SK-N-SH treated with all-trans-retinoic acid at 6 μM for 48 hours (cell line): ENCODE data around the gene TSEN54.

ENCODE experiments used
- ATAC-seq: fragments of 200-7000 bp; cut with Tn5 transposase; 3 replicates; pipeline ENCODE4 v1.9.1; 2020; ENCODE audit warnings: mild to moderate bottlenecking, moderate library complexity
- ARNTL ChIP-seq: fragments of 450-650 bp; formaldehyde crosslinking; IDR thresholded peaks from 2 replicates; pipeline ENCODE4 v1.5.0; 2020; ENCODE audit warnings: low read depth, mild to moderate bottlenecking, moderate library complexity, borderline replicate concordance
- BACH2 ChIP-seq: fragments of 250-450 bp; sonication (Bioruptor Pico); IDR thresholded peaks from 2 replicates; pipeline ENCODE4 v1.9.0; 2021; ENCODE audit warnings: mild to moderate bottlenecking, borderline replicate concordance
- CREB5 ChIP-seq: fragments of 250-450 bp; sonication (Bioruptor Pico); IDR thresholded peaks from 2 replicates; pipeline ENCODE4 v1.5.1; 2020; ENCODE audit warnings: low read depth, mild to moderate bottlenecking, moderate library complexity
- CSDC2 ChIP-seq: fragments of 250-450 bp; sonication (Bioruptor Pico); IDR thresholded peaks from 2 replicates; pipeline ENCODE4 v1.5.0; 2020; ENCODE audit warnings: mild to moderate bottlenecking, moderate library complexity
- ESRRG ChIP-seq: fragments of 250-450 bp; sonication (Bioruptor Pico); IDR thresholded peaks from 2 replicates; pipeline ENCODE4 v1.6.1; 2021; ENCODE audit warnings: mild to moderate bottlenecking
- GLIS3 ChIP-seq: fragments of 250-450 bp; sonication (Bioruptor Pico); IDR thresholded peaks from 2 replicates; pipeline ENCODE4 v1.5.0; 2020; ENCODE audit warnings: mild to moderate bottlenecking, moderate library complexity
- ISL1 ChIP-seq: fragments of 250-450 bp; sonication (Bioruptor Pico); IDR thresholded peaks from 2 replicates; pipeline ENCODE4 v2.1.2; 2022; ENCODE audit warnings: mild to moderate bottlenecking, moderate library complexity
- OSR1 ChIP-seq: fragments of 250-450 bp; sonication (Bioruptor Pico); IDR thresholded peaks from 2 replicates; pipeline ENCODE4 v1.8.0; 2022; ENCODE audit warnings: moderate library complexity, mild to moderate bottlenecking, inconsistent platforms
- PATZ1 ChIP-seq: fragments of 250-450 bp; sonication (Bioruptor Pico); IDR thresholded peaks from 2 replicates; pipeline ENCODE4 v1.8.0; 2020; ENCODE audit warnings: mild to moderate bottlenecking, moderate library complexity, borderline replicate concordance
- PPARA ChIP-seq: fragments of 250-450 bp; sonication (Bioruptor Pico); IDR thresholded peaks from 2 replicates; pipeline ENCODE4 v1.5.0; 2020; ENCODE audit warnings: mild to moderate bottlenecking, borderline replicate concordance
- RARB ChIP-seq: fragments of 250-450 bp; sonication (Bioruptor Pico); IDR thresholded peaks from 2 replicates; pipeline ENCODE4 v1.8.0; 2021; ENCODE audit warnings: mild to moderate bottlenecking, moderate library complexity
- SNAI2 ChIP-seq: fragments of 250-450 bp; sonication (Bioruptor Pico); IDR thresholded peaks from 2 replicates; pipeline ENCODE4 v1.5.0; 2020; ENCODE audit warnings: mild to moderate bottlenecking, moderate library complexity
- TCF4 ChIP-seq: fragments of 250-450 bp; sonication (Bioruptor Pico); IDR thresholded peaks from 2 replicates; pipeline ENCODE4 v1.8.0; 2021; ENCODE audit warnings: mild to moderate bottlenecking, moderate library complexity, borderline replicate concordance
- TOX ChIP-seq: fragments of 250-450 bp; sonication (Bioruptor Pico); IDR thresholded peaks from 2 replicates; pipeline ENCODE4 v1.8.0; 2021; ENCODE audit warnings: mild to moderate bottlenecking, moderate library complexity, borderline replicate concordance
- TSHZ2 ChIP-seq: fragments of 250-450 bp; sonication (Bioruptor Pico); IDR thresholded peaks from 2 replicates; pipeline ENCODE4 v1.5.0; 2020; ENCODE audit warnings: mild to moderate bottlenecking, moderate library complexity
- ZC3H10 ChIP-seq: fragments of 250-450 bp; sonication (Bioruptor Pico); IDR thresholded peaks from 2 replicates; pipeline ENCODE4 v1.5.1; 2021; ENCODE audit warnings: mild to moderate bottlenecking, moderate library complexity
- ZNF565 ChIP-seq: fragments of 450-650 bp; formaldehyde crosslinking; conservative IDR thresholded peaks from 2 replicates; pipeline ENCODE4 v1.5.0; 2020; ENCODE audit warnings: low read depth, mild to moderate bottlenecking, moderate library complexity
- ZNF70 ChIP-seq: fragments of 450-650 bp; formaldehyde crosslinking; IDR thresholded peaks from 2 replicates; pipeline ENCODE4 v1.5.0; 2020; ENCODE audit warnings: mild to moderate bottlenecking, moderate library complexity
- ZNF8 ChIP-seq: fragments of 450-650 bp; formaldehyde crosslinking; IDR thresholded peaks from 2 replicates; pipeline ENCODE4 v1.5.0; 2020; ENCODE audit warnings: mild to moderate bottlenecking, moderate library complexity
- TF ChIP-seq, protein P1 (sequence below): fragments of 250-450 bp; sonication (Bioruptor Pico); IDR thresholded peaks from 2 replicates; pipeline ENCODE4 v1.8.0; 2021; ENCODE audit warnings: low read depth, mild to moderate bottlenecking, moderate library complexity, borderline replicate concordance

Gene TSEN54

GRCh38 chr17:75490953-75491649 lies 25.2 kb upstream of the TSEN54 start (continued):
- TF ChIP-seq PATZ1 (CRISPR knock-in tag) (no peak), ZC3H10 (CRISPR knock-in tag) (no peak)
- TF ChIP-seq, all 23 proteins: peak for 0

- ATAC-seq: no peak
- TF ChIP-seq ZC3H10 (CRISPR knock-in tag): no peak
- TF ChIP-seq ESRRG (CRISPR knock-in tag): no peak
- TF ChIP-seq ISL1: no peak
- no peak for TF ChIP-seq SNAI2 (CRISPR knock-in tag)
- TF ChIP-seq CSDC2 (CRISPR knock-in tag): no peak
- no peak for TF ChIP-seq TCF4 (CRISPR knock-in tag)
- TF ChIP-seq PATZ1 (CRISPR knock-in tag): no peak
- TF ChIP-seq, protein P1, sequence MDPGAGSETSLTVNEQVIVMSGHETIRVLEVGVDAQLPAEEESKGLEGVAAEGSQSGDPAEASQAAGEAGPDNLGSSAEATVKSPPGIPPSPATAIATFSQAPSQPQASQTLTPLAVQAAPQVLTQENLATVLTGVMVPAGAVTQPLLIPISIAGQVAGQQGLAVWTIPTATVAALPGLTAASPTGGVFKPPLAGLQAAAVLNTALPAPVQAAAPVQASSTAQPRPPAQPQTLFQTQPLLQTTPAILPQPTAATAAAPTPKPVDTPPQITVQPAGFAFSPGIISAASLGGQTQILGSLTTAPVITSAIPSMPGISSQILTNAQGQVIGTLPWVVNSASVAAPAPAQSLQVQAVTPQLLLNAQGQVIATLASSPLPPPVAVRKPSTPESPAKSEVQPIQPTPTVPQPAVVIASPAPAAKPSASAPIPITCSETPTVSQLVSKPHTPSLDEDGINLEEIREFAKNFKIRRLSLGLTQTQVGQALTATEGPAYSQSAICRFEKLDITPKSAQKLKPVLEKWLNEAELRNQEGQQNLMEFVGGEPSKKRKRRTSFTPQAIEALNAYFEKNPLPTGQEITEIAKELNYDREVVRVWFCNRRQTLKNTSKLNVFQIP (CRISPR knock-in tag): no peak
- no peak for TF ChIP-seq RARB
- no peak for TF ChIP-seq ZNF8 (CRISPR knock-in tag)
- no peak for TF ChIP-seq ZNF565 (CRISPR knock-in tag)
Observed at GRCh38 chr17:75491680-75492079, 24.6 kb upstream of the TSEN54 start.

- no peak for ATAC-seq
- no peak for TF ChIP-seq TOX (CRISPR knock-in tag)
- TF ChIP-seq ESRRG (CRISPR knock-in tag): no peak
- TF ChIP-seq PPARA: no peak
- TF ChIP-seq ZNF70 (CRISPR knock-in tag): no peak
- TF ChIP-seq CREB5 (CRISPR knock-in tag): no peak
- TF ChIP-seq BACH2 (CRISPR knock-in tag): no peak
- TF ChIP-seq ISL1: no peak
- TF ChIP-seq ARNTL (CRISPR knock-in tag): no peak
- no peak for TF ChIP-seq RARB
- TF ChIP-seq GLIS3 (CRISPR knock-in tag): no peak
- no peak for TF ChIP-seq PATZ1 (CRISPR knock-in tag)
- no peak for TF ChIP-seq OSR1
- no peak for TF ChIP-seq CSDC2 (CRISPR knock-in tag)
- no peak for TF ChIP-seq ZNF8 (CRISPR knock-in tag)
- TF ChIP-seq ZC3H10 (CRISPR knock-in tag): no peak
- TF ChIP-seq TSHZ2 (CRISPR knock-in tag): no peak
- TF ChIP-seq, all 23 proteins: peak for 0
Observed at GRCh38 chr17:75492555-75493168, 23.7 kb upstream of the TSEN54 start.
